IMR-90 (cell line): Measurements from ENCODE around the gene CEBPA. TPM values are rescaled to one million over a fixed set of nuclear protein-coding genes. Genes with fewer than 3 reads are reported as not detected.

Source experiments
- ATAC-seq: fragments of 200-7000 bp; cut with Tn5 transposase; 2 replicates; pipeline ENCODE4 v1.9.1; 2020; ENCODE audit warnings: low read depth, mild to moderate bottlenecking, moderate library complexity
- BruUV-seq: library from RNA; stranded (reverse); fragments of 400-500 nt; replicated peaks from 2 replicates; lab custom pipeline; 2021; lab: Mats Ljungman, UMichigan
- CTCF ChIA-PET: fragments of 300-600 bp; formaldehyde crosslinking; extraction: SDS; loops from one replicate; lab custom pipeline; 2021; ENCODE audit warnings: antibody characterized with exemption; lab: Yijun Ruan, JAX
- POLR2A ChIA-PET: fragments of 300-600 bp; sonication (Branson Sonifier 250); formaldehyde crosslinking; loops from one replicate; lab custom pipeline; 2022; ENCODE audit warnings: antibody characterized with exemption; ENCODE audit not compliant: unreplicated experiment; lab: Charles Lee
- DNase-seq: peaks from one replicate; pipeline ENCODE4 v3.0.0; 2013
- H2AFZ ChIP-seq: replicated peaks from 2 replicates; pipeline ENCODE3; 2013; ENCODE audit warnings: low read length, mild to moderate bottlenecking; ENCODE audit not compliant: poor library complexity
- H2AK5ac ChIP-seq: 2 replicates; pipeline ENCODE4 v1.6.1; 2013; ENCODE audit warnings: low read depth, low read length, inconsistent platforms
- H2AK9ac ChIP-seq: replicated peaks from 2 replicates; pipeline ENCODE3; 2013; ENCODE audit warnings: mild to moderate bottlenecking, low read depth, low read length, moderate library complexity; ENCODE audit not compliant: poor library complexity
- H2BK120ac ChIP-seq: 2 replicates; pipeline ENCODE4 v1.6.1; 2013; ENCODE audit warnings: low read depth, low read length, inconsistent platforms
- H2BK15ac ChIP-seq: 3 replicates; pipeline ENCODE4 v1.6.1; 2013; ENCODE audit warnings: low read depth, low read length, inconsistent platforms
- H2BK20ac ChIP-seq: 2 replicates; pipeline ENCODE4 v1.6.1; 2013; ENCODE audit warnings: low read depth, mild to moderate bottlenecking, inconsistent platforms, low read length, moderate library complexity
- H2BK5ac ChIP-seq: 2 replicates; pipeline ENCODE4 v1.6.1; 2013; ENCODE audit warnings: mild to moderate bottlenecking, low read depth, low read length, inconsistent platforms; ENCODE audit not compliant: poor library complexity, severe bottlenecking
- H3K14ac ChIP-seq: replicated peaks from 2 replicates; pipeline ENCODE4 v1.6.1; 2013; ENCODE audit warnings: low read depth, low read length, inconsistent platforms
- H3K18ac ChIP-seq: 2 replicates; pipeline ENCODE4 v1.6.1; 2013; ENCODE audit warnings: low read depth, low read length, control low read depth
- H3K23ac ChIP-seq: 2 replicates; pipeline ENCODE4 v1.6.1; 2013; ENCODE audit warnings: low read depth, low read length, inconsistent platforms
- H3K27ac ChIP-seq: 2 replicates; pipeline ENCODE4 v1.5.1; 2013; ENCODE audit warnings: mild to moderate bottlenecking, control low read depth, low read length; ENCODE audit not compliant: insufficient read depth
- H3K27me3 ChIP-seq: 2 replicates; pipeline ENCODE4 v1.6.1; 2013; ENCODE audit warnings: low read length; ENCODE audit not compliant: control insufficient read depth, insufficient read depth
- H3K36me3 ChIP-seq: 2 replicates; pipeline ENCODE4 v1.6.1; 2013; ENCODE audit warnings: low read length, mixed read lengths; ENCODE audit not compliant: control insufficient read depth, insufficient read depth
- H3K4ac ChIP-seq: 2 replicates; pipeline ENCODE4 v1.6.1; 2013; ENCODE audit warnings: low read depth, low read length, inconsistent platforms
- H3K4me1 ChIP-seq: 2 replicates; pipeline ENCODE4 v1.6.1; 2013; ENCODE audit warnings: low read length, mixed read lengths; ENCODE audit not compliant: control insufficient read depth, insufficient read depth
- H3K4me2 ChIP-seq: 2 replicates; pipeline ENCODE4 v1.6.1; 2013; ENCODE audit warnings: low read depth, mild to moderate bottlenecking, control low read depth, low read length, moderate library complexity
- H3K4me3 ChIP-seq: 2 replicates; pipeline ENCODE4 v1.5.1; 2013; ENCODE audit warnings: low read depth, mild to moderate bottlenecking, control low read depth, low read length, moderate library complexity; ENCODE audit not compliant: insufficient read depth
- H3K56ac ChIP-seq: 2 replicates; pipeline ENCODE4 v1.6.1; 2013; ENCODE audit warnings: low read length, inconsistent platforms; ENCODE audit not compliant: insufficient read depth; ENCODE audit errors: extremely low read depth
- H3K79me1 ChIP-seq, 2 experiments: 2 replicates each; pipeline ENCODE4 v1.6.1; 2013; ENCODE audit warnings: low read length in 2 of 2, inconsistent platforms in 1 of 2, low read depth in 1 of 2
- H3K9ac ChIP-seq: 2 replicates; pipeline ENCODE4 v1.6.1; 2013; ENCODE audit warnings: low read depth, low read length, control low read depth
- H3K9me1 ChIP-seq: 2 replicates; pipeline ENCODE4 v1.6.1; 2013; ENCODE audit warnings: low read length, inconsistent platforms; ENCODE audit not compliant: insufficient read depth
- H3K9me3 ChIP-seq: 2 replicates; pipeline ENCODE4 v1.6.1; 2013; ENCODE audit warnings: low read length; ENCODE audit not compliant: control insufficient read depth, insufficient read depth
- H4K20me1 ChIP-seq: 2 replicates; pipeline ENCODE4 v1.6.1; 2013; ENCODE audit warnings: low read length, inconsistent platforms; ENCODE audit not compliant: insufficient read depth
- H4K5ac ChIP-seq: 2 replicates; pipeline ENCODE4 v1.6.1; 2013; ENCODE audit warnings: mild to moderate bottlenecking, low read depth, low read length, control low read depth
- H4K8ac ChIP-seq, 2 experiments: 2 replicates each; pipeline ENCODE4 v1.6.1; 2013; ENCODE audit warnings: low read depth in 2 of 2, low read length in 2 of 2, control low read depth in 1 of 2, inconsistent platforms in 1 of 2
- H4K91ac ChIP-seq: 2 replicates; pipeline ENCODE4 v1.6.1; 2013; ENCODE audit warnings: low read depth, low read length, inconsistent platforms; ENCODE audit not compliant: insufficient read depth
- CTCF ChIP-seq: conservative IDR thresholded peaks from 2 replicates; pipeline ENCODE4 v1.5.1; 2012; ENCODE audit warnings: mild to moderate bottlenecking, low read depth, low read length, improper control_type of control experiment
- FOS ChIP-seq: fragments of 150-350 bp; IDR thresholded peaks from 2 replicates; pipeline ENCODE4 v1.6.1; 2016; ENCODE audit warnings: low read depth, low read length
- MAZ ChIP-seq: IDR thresholded peaks from 2 replicates; pipeline ENCODE4 v1.6.1; 2012; ENCODE audit warnings: low read depth, mild to moderate bottlenecking, low read length, improper control_type of control experiment, moderate library complexity, borderline replicate concordance
- MXI1 ChIP-seq: IDR thresholded peaks from 2 replicates; pipeline ENCODE4 v1.6.1; 2012; ENCODE audit warnings: low read depth, mild to moderate bottlenecking, low read length, moderate library complexity, borderline replicate concordance
- POLR2A ChIP-seq: IDR thresholded peaks from 2 replicates; pipeline ENCODE4 v1.6.1; 2012; ENCODE audit warnings: mild to moderate bottlenecking, low read depth, low read length
- RAD21 ChIP-seq: IDR thresholded peaks from 2 replicates; pipeline ENCODE4 v1.6.1; 2012; ENCODE audit warnings: low read length, improper control_type of control experiment
- RCOR1 ChIP-seq: IDR thresholded peaks from 2 replicates; pipeline ENCODE4 v1.6.1; 2012; ENCODE audit warnings: mild to moderate bottlenecking, low read length, improper control_type of control experiment; ENCODE audit not compliant: insufficient replicate concordance
- WGBS, 2 experiments: methylation state at CpG; one replicate each; pipeline versions ENCODE4 v1.1.5 to v1.1.7; 2013; ENCODE audit warnings: missing lambda C conversion rate in 2 of 2; ENCODE audit not compliant: insufficient read length in 1 of 2; ENCODE audit errors: extremely low coverage in 2 of 2; 5-methylcytosine and 5-hydroxymethylcytosine counted together
- dilution Hi-C: fragments of 300-500 bp; cut with HindIII; formaldehyde crosslinking; loops from one replicate; pipeline ENCODE4 v1.14.3; 2018; ENCODE audit warnings: low sequenced_read_pairs; ENCODE audit not compliant: unreplicated experiment
- in situ Hi-C: fragments of 300-500 bp; cut with MboI; formaldehyde crosslinking; loops from 3 replicates; pipeline ENCODE4 v1.14.3; 2019; ENCODE audit warnings: low sequenced_read_pairs, inconsistent platforms, mixed read lengths
- intact Hi-C: fragments of 100-400 bp; cut with micrococcal nuclease; formaldehyde crosslinking; loops from 2 replicates; pipeline ENCODE4 v1.10.0; 2022
- polyA plus RNA-seq, 3 experiments: library from polyadenylated mRNA; depleted of rRNA; stranded (reverse); fragments of >200 nt; gene quantifications; 2 replicates each; pipeline ENCODE4 v1.2.3, GENCODE V29; 2012; ENCODE audit warnings: low replicate concordance in 1 of 3
- total RNA-seq: library from RNA; depleted of rRNA; stranded (reverse); fragments of >200 nt; gene quantifications from 2 replicates; pipeline ENCODE4 v1.2.3, GENCODE V29; 2012

CEBPA gene
- total and polyA plus RNA-seq, 2 of the 4 experiments (the other 2 are of a cell fraction): under 0.01 to 0.09 TPM

GRCh38 chr19:33344573-33344925 lies 42.2 kb upstream of the CEBPA start:
- H3K27me3 ChIP-seq: peaks cover 6% of the 10 kb centered on the region
- no peak for ATAC-seq

More at GRCh38 chr19:33344573-33344925, 42.2 kb upstream of the CEBPA start:
- no peak overlapping the region for H4K91ac ChIP-seq
- H4K5ac ChIP-seq: no peak overlapping the region
- DNase-seq: no peak
- no peak overlapping the region for H4K8ac ChIP-seq
- no CpG with 5 or more reads among the region's 4 CpGs for WGBS, 2 experiments
- no peaks in the 10 kb centered on the region for H3K36me3 ChIP-seq
- BruUV-seq: no TSS peak
- H3K4me2 ChIP-seq: no peak overlapping the region
- no peak overlapping the region for H3K4me3 ChIP-seq
- H3K4me1 ChIP-seq: no peaks in the 10 kb centered on the region
- no peak overlapping the region for H3K56ac ChIP-seq
- in situ Hi-C loops: no loop called here
- H3K9me1 ChIP-seq: no peaks in the 10 kb centered on the region
- no peaks in the 10 kb centered on the region for H3K79me1 ChIP-seq
- H3K14ac ChIP-seq: no peak overlapping the region
- dilution Hi-C loops: no loop called here
- CTCF ChIA-PET: no interaction called here
- no peaks in the 10 kb centered on the region for H4K20me1 ChIP-seq
- no peak overlapping the region for H3K4ac ChIP-seq
- no peak overlapping the region for H3K9ac ChIP-seq
- H2BK20ac ChIP-seq: no peak overlapping the region
- no peak overlapping the region for H3K23ac ChIP-seq
- no peak overlapping the region for H2AK5ac ChIP-seq
- no peak overlapping the region for H2AK9ac ChIP-seq
- TF ChIP-seq MAZ: no peak
- no peak for TF ChIP-seq MXI1
- no peak for TF ChIP-seq RAD21
- no peak for TF ChIP-seq RCOR1
- TF ChIP-seq CTCF: no peak
- no peak for TF ChIP-seq FOS
- no peak for TF ChIP-seq POLR2A
- no peak overlapping the region for H2AFZ ChIP-seq
- intact Hi-C loops: no loop called here
- H2BK5ac ChIP-seq: no peak overlapping the region
- POLR2A ChIA-PET: interaction anchor here (0.6 kb wide), 1 partner anchor 231 kb away, joined by 3 read pairs; no protein-coding TSS in a partner anchor
- H3K9me3 ChIP-seq: no peaks in the 10 kb centered on the region
- no peak overlapping the region for H3K27ac ChIP-seq
- H3K18ac ChIP-seq: no peak overlapping the region
- no peak overlapping the region for H2BK15ac ChIP-seq
- no peak overlapping the region for H2BK120ac ChIP-seq
